Measurements from ENCODE around the gene TNFSF10.
A peak's percentile ranks its signal among the peaks of the same experiment; 100 is the strongest.

DNA sequence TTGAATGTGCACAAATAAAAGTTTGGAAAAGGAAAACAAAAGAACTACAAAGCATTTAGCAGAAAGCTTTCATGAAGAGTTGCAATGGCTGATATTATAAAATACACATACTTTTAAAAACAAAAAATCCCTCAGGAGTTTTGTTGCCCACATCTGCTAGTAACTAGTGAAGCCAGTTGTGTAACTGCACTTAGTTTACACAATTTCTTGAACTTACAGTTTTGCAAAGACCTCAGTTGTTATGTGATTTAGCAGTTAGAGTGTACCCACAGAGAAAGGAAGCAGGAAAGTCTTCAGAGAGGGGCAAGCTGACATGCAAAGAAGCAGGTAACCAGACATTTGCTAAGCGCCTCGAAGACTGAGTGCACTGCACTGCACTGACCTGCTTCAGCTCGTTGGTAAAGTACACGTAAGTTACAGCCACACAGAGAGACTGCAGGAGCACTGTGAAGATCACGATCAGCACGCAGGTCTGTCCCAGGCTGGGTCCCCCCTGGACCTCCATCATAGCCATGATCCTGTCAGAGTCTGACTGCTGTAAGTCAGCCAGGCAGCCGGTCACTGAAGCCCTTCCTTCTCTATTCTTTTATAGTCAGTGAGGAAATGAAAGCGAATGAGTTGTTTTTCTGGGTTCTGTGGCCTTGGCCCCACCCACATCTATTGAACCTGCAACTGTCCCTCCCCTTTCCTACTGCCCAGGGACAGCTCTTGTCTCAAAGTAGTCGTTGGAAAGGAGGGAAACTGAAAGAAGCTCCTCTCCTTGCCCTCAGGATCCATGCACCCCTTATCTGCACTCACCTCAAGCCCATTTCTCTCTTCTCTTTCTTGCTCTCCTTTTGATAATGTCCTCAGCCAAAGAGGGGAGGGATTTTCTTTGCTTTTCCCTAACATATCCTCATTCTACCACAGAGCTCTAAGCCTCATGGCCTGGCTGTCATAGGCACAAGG, at the start of gene TNFSF10:
- TF ChIP-seq, protein P1, sequence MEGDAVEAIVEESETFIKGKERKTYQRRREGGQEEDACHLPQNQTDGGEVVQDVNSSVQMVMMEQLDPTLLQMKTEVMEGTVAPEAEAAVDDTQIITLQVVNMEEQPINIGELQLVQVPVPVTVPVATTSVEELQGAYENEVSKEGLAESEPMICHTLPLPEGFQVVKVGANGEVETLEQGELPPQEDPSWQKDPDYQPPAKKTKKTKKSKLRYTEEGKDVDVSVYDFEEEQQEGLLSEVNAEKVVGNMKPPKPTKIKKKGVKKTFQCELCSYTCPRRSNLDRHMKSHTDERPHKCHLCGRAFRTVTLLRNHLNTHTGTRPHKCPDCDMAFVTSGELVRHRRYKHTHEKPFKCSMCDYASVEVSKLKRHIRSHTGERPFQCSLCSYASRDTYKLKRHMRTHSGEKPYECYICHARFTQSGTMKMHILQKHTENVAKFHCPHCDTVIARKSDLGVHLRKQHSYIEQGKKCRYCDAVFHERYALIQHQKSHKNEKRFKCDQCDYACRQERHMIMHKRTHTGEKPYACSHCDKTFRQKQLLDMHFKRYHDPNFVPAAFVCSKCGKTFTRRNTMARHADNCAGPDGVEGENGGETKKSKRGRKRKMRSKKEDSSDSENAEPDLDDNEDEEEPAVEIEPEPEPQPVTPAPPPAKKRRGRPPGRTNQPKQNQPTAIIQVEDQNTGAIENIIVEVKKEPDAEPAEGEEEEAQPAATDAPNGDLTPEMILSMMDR (IDR thresholded peaks at IDR 0.05) = no peak
- peak; percentile 49 to 58 for TF ChIP-seq POLR2A (IDR thresholded peaks at IDR 0.05)
